Measurements from ENCODE around the gene MINDY4B.

- TF ChIP-seq CTCF (IDR thresholded peaks at IDR 0.05; ENCODE audit: low read length) (peak; percentile 95), EZH2 (optimal IDR thresholded peaks at IDR 0.05; ENCODE audit: low read depth, low read length) (no peak)
Observed at GRCh38 chr3:150925751-150926201, 20.5 kb upstream of the MINDY4B start.

Data from MM.1S (cell line).